ENCODE data around the gene SRRD.

The SRRD gene

GRCh38 chr22:26542831-26543230 is 59.2 kb downstream of the SRRD start:
- DNase-seq (ENCODE audit: low spot score) (no peak), ATAC-seq (ENCODE audit: low read depth) (no peak)
- no peak overlapping the region for H3K27ac ChIP-seq (ENCODE audit: poor library complexity, severe bottlenecking)
- no peak for TF ChIP-seq CTCF (IDR thresholded peaks at IDR 0.05; ENCODE audit: poor library complexity, severe bottlenecking)
- H3K36me3 ChIP-seq (ENCODE audit: low read depth), result peaks cover 4% of the 10 kb centered on the region; the same call in 1 of the 2 replicates
- no peaks in the 10 kb centered on the region for H3K27me3 ChIP-seq (ENCODE audit: insufficient read depth, poor library complexity, severe bottlenecking)
- H3K9me3 ChIP-seq (ENCODE audit: severe bottlenecking), result no peaks in the 10 kb centered on the region
- H3K4me3 ChIP-seq (ENCODE audit: severe bottlenecking), result no peak overlapping the region
- H3K4me1 ChIP-seq (ENCODE audit: insufficient read depth, poor library complexity, severe bottlenecking), result peaks cover 7% of the 10 kb centered on the region
